NCI-H748 (cell line): ENCODE results near the gene VWA5A.
"Not testable (repeated sequence)": the region's sequence is repeated elsewhere in the genome, so short reads cannot be mapped to it uniquely, and the experiment has no call there.

ENCODE experiments used
- DNase-seq: peaks from one replicate; lab custom pipeline; 2025; ENCODE audit not compliant: unreplicated experiment; lab: John Stamatoyannopoulos, UW

Gene VWA5A

GRCh38 chr11:124167826-124168231, 52.6 kb downstream of the VWA5A start:
- DNase-seq, result peak; percentile 93

DNA sequence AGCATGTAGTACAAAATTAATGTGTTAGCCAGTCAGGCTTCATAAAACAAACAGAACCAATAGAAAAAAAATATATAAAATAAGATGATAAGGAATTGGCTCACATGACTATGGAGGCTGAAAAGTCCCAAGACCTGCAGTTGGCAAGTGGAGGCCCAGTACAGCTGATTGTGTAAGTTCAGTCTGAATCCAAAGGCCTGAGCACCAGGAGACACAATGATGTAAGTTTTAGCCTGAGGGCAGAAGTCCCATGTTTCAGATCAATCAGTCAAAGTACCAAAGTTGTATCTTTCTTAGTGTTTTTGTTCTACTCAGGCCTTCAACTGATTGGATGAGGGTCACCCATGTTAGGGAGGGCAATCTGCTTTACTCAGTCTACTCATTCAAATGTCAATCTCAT, 53.5 kb downstream of the VWA5A start:
- peak; percentile 18 for DNase-seq

GRCh38 chr11:124170315-124170714, 55.1 kb downstream of the VWA5A start:
- not testable (repeated sequence) for DNase-seq

GRCh38 chr11:124170801-124171586, 55.7 kb downstream of the VWA5A start:
- DNase-seq, result peak; percentile 6

- peak; percentile 59 for DNase-seq
These were observed 56.9 kb downstream of the VWA5A start for GRCh38 chr11:124172101-124172500.

DNA sequence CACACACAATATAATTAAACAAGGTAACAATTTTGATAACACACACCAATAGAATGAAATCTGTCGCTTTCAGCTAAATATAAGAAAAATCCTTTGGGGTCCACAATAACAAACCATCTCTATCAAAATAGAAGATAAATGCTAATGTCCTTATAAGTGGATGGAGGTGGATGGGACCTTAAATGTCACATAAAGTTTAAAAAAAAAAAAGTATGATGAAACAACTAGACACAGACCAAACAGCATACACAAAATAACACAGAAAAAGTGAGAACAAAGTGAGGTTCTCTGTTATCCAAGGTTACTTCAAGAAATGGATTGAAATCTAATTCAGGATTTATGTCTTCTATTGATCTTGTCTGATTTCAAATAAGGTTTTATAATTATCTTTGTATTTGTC, 57.3 kb downstream of the VWA5A start:
- no peak for DNase-seq

GRCh38 chr11:124174001-124174583, 58.8 kb downstream of the VWA5A start:
- DNase-seq, result peak; percentile 93

DNA sequence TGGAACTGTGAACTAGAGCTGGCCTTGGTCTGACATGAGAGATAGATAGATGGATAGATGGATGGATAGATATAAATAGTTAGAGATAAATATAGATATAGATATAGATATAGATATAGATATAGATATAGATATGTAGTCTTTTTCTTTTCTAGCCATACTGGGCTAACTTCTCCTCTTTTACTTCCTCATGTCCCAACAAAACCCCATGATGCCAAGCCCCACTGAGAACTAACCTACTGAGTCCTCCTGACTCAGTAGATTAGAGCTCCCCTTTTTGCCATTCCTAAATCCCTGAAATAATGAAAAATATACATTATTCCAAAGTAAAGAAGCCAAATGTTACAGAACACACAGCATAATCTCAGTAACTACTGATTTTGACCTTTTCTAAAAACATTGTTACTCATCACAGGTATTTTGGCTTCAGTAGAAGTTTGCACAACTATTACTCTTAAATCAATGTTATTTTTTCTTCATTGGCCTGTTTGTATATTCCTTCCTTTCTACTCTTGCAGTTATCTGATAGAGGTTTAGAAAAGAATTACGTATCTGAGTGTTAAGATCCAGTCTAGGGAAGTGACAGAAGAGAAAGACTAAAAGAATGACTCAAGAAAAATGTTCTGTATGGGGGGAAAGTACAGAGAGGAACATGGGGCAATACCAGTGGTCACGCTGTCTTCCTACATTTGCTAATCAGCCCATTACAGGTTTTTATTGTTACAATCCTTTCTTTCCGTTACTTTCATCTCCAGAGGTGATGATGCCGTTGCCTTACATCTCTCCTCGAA, 61.9 kb downstream of the VWA5A start:
- DNase-seq, result no peak

- DNase-seq, result no peak
These were observed 64.1 kb downstream of the VWA5A start for GRCh38 chr11:124179310-124179709.

- no peak for DNase-seq
These were observed 67.8 kb downstream of the VWA5A start, which contains the start of gene OR10D3 for GRCh38 chr11:124183068-124183467. OR10D3 (plus strand) TSS chr11:124183345; CDS start chr11:124185270, 1,925 bp downstream.

GRCh38 chr11:124190298-124191139, 75.3 kb downstream of the VWA5A start:
- DNase-seq, result no peak

- no peak for DNase-seq
These were observed 78.2 kb downstream of the VWA5A start for GRCh38 chr11:124193221-124194010.

DNA sequence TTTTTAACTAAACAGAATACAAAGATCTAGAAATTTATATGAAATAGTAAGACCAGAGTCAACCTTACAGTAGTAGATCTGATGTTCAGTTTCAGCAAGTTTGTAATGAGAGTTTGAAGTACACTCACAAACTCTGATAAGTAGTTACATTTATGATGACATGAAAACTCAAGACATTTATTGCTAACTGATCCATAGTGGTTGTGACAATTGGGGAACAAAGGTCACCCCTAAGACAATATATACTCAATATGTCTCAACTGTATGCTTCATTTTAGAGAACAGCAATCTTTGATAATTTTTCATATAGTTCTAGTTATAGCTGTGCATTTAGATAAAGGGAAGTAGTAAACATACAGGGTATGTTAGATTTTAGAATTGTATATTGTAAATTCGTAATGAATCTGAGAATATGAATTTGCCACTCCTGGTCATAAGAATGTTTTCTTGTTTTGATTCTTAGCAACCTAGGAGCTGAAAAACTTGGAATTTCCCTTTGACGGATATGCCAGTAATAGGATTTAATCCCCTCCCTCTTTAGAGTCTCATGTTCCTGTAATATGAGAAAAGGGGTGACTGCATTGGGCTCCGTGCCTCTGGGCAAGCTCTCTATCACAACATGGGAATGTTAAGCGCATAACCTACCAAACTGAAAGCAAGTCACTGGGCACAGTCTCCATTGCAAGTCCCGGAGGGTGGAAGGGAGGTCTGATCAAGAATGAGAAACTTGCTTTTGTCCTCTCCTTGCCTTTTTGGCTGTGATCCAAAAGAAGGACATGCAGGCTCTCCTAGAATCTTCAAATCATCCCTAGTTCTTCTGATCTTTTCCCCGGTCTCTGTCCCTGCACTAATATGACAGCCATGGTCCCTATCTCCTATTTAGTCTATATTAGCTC, 79.3 kb downstream of the VWA5A start:
- no peak for DNase-seq

DNA sequence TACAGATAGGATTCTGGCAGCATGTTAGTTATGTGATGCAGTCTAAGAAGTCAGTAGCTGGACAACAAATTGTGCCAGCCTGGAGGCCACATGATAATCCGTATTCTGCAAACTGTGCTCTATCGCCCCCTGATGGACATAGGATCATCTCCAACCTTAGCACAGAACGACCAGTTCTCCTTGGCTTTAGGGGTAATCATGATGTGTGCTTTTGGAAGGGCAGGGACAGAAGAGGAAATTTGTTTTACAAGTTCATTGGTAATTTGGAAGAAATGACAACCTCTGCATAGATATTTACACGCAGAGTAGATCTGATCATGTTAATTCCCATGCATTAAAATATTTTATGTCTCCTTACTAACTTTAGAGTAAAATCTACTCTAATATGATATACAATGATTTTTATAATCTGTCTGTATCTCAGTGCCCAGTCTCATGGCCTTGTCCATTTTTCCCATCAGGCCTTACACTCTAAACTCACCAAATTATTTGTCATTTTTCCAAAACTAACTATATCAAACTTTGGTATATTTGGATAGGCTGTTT, 80.0 kb downstream of the VWA5A start:
- peak; percentile 65 for DNase-seq
